Mesothelial cell of epicardium (in vitro differentiated cells): ENCODE data around the gene PIGX. TPM values are rescaled to one million over a fixed set of nuclear protein-coding genes. Genes with fewer than 3 reads are reported as not detected.
A peak's percentile ranks its signal among the peaks of the same experiment; 100 is the strongest.

Source experiments
- DNase-seq, 2 experiments: peaks; one replicate each; pipeline ENCODE4 v3.0.0; 2021; ENCODE audit warnings: low spot score in 2 of 2; ENCODE audit not compliant: unreplicated experiment in 2 of 2
- H3K27ac Mint-ChIP-seq: 2 replicates; pipeline ENCODE4 v1.8.0; 2021; ENCODE audit warnings: mixed read lengths
- H3K27me3 Mint-ChIP-seq: 2 replicates; pipeline ENCODE4 v1.8.0; 2021; ENCODE audit warnings: low read depth, mixed read lengths
- H3K36me3 Mint-ChIP-seq: 2 replicates; pipeline ENCODE4 v1.8.0; 2021; ENCODE audit warnings: mixed read lengths
- H3K4me1 Mint-ChIP-seq: 2 replicates; pipeline ENCODE4 v1.8.0; 2021; ENCODE audit warnings: mixed read lengths
- H3K4me3 Mint-ChIP-seq: 2 replicates; pipeline ENCODE4 v1.8.0; 2021; ENCODE audit warnings: mild to moderate bottlenecking, moderate library complexity, mixed read lengths
- H3K9me3 Mint-ChIP-seq: 2 replicates; pipeline ENCODE4 v1.8.0; 2021; ENCODE audit warnings: mixed read lengths
- CTCF ChIP-seq: fragments of 200-600 bp; sonication (generic); IDR thresholded peaks from one replicate; pipeline ENCODE4 v1.5.0; 2021; ENCODE audit warnings: antibody characterized with exemption; ENCODE audit not compliant: unreplicated experiment
- total RNA-seq: library from RNA; stranded (reverse); gene quantifications from 3 replicates; pipeline ENCODE4 v1.2.1, GENCODE V29; 2021

Gene PIGX
- total RNA-seq, 1 donor from 2014 or later = 26.4 TPM

- DNase-seq = no peak
- Mint-ChIP-seq H3K36me3 (peaks cover 43% of the 10 kb centered on the region), H3K4me1 (peaks cover 20% of the 10 kb centered on the region), H3K27me3 (no peaks in the 10 kb centered on the region), H3K9me3 (peaks cover 30% of the 10 kb centered on the region), H3K4me3 (no peak overlapping the region), H3K27ac (no peak overlapping the region)
- no peak for TF ChIP-seq CTCF
These were observed 45.9 kb downstream of the PIGX start for GRCh38 chr3:196757876-196758739.

GRCh38 chr3:196763179-196763578, 51.0 kb downstream of the PIGX start:
- Mint-ChIP-seq H3K27me3 (no peaks in the 10 kb centered on the region), H3K4me1 (no peaks in the 10 kb centered on the region), H3K27ac (no peak overlapping the region), H3K9me3 (peaks cover 15% of the 10 kb centered on the region), H3K36me3 (peaks cover 29% of the 10 kb centered on the region), H3K4me3 (no peak overlapping the region)
- no peak for TF ChIP-seq CTCF
- DNase-seq = no peak

- no peak overlapping the region for H3K27ac Mint-ChIP-seq
- H3K36me3 Mint-ChIP-seq = peaks cover 24% of the 10 kb centered on the region
- DNase-seq = no peak
- TF ChIP-seq CTCF = no peak
- H3K27me3 Mint-ChIP-seq = no peaks in the 10 kb centered on the region
- no peak overlapping the region for H3K4me3 Mint-ChIP-seq
- peaks cover 13% of the 10 kb centered on the region for H3K9me3 Mint-ChIP-seq
- H3K4me1 Mint-ChIP-seq = no peaks in the 10 kb centered on the region
These were observed 53.3 kb downstream of the PIGX start for GRCh38 chr3:196765454-196765853.

GRCh38 chr3:196771067-196771466, 58.9 kb downstream of the PIGX start:
- Mint-ChIP-seq H3K4me1 (peaks cover 20% of the 10 kb centered on the region), H3K9me3 (peaks cover 11% of the 10 kb centered on the region), H3K27me3 (no peaks in the 10 kb centered on the region), H3K36me3 (peaks cover 16% of the 10 kb centered on the region), H3K27ac (no peak overlapping the region), H3K4me3 (no peak overlapping the region)
- no peak for TF ChIP-seq CTCF
- no peak for DNase-seq

- Mint-ChIP-seq H3K4me1 (peaks cover 20% of the 10 kb centered on the region), H3K27ac (peak overlapping the region; percentile 69), H3K27me3 (no peaks in the 10 kb centered on the region), H3K4me3 (no peak overlapping the region), H3K36me3 (peaks cover 16% of the 10 kb centered on the region), H3K9me3 (peaks cover 11% of the 10 kb centered on the region)
- no peak for DNase-seq
- TF ChIP-seq CTCF = no peak
These were observed 59.9 kb downstream of the PIGX start for GRCh38 chr3:196772102-196772501.
